COR-L47 (cell line): ENCODE measurements around the gene MYL2.

Experiments
- DNase-seq: peaks from one replicate; lab custom pipeline; 2025; lab: John Stamatoyannopoulos, UW

The MYL2 gene

DNA sequence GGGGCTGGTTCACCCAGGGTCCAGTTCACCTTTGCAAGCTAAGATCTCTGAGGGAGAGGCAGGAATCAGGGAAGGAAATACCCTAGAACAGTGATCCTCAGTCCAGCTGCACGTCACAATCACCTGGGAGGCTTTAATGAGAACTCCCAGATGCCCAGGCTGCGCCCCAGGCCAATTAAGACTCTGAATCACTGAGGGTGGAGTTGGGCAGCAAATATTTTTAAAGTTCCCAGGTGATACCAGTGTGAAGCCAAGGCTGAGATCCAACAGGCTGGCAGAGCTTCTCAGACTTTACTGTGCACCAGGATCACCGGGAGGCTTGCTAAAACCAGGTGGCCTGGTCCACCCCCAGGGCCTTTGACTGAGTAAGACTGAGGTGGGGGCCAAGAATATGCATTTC is 23.8 kb downstream of the MYL2 start:
- DNase-seq: no peak

DNA sequence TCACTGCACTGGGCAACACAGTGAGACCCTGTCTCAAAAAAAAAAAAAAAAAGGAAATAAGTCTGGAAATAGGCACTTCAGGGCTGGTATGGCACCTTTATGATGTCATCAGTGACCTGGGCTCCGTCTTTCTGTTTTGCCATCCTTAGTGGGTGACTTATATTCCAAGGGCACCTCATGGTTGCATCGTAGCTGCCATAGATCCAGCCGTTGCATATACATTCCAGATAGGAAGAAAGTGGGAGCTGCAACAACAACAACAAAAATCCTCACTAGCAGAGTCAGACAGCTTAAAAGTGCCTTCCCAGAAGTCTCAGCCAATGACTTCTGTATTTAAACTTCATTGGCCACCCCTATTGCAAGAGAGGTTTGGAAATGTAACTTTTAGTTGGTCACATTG is 26.4 kb downstream of the MYL2 start:
- DNase-seq: no peak

GRCh38 chr12:110889361-110889760 is 31.0 kb downstream of the MYL2 start:
- no peak for DNase-seq

DNA sequence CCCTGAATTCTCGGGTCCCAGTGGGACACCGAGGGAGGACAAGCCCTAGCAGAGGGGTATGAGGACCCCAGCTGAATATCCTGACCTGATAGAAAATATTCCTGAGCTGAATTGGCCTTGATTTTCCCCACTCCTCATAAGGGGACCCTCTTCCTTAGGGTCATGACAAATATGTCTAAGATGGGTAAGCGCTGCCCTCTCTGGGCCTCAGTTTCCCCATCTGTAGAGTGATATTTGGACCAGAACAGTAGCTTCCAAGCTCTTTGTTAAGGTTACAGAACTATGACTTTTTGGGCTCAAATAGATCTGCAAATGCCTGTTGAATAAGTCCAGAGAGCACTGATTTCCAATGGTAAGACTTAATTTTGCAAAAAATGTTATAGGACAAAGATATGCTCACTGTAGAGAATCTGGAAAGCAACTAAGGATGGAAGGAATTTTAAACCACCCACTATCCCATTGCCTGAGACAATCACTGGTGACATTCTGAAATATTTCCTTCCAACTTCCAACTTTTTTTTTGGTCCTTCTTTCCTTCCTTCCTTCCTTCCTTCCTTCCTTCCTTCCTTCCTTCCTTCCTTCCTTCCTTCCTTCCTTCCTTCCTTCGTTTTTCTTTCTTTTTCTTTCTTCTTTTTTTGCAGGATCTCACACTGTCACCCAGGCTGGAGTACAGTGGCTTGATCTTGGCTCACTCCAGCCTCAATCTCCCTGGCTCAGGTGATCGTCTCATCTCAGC is 32.0 kb downstream of the MYL2 start:
- DNase-seq: no peak

DNA sequence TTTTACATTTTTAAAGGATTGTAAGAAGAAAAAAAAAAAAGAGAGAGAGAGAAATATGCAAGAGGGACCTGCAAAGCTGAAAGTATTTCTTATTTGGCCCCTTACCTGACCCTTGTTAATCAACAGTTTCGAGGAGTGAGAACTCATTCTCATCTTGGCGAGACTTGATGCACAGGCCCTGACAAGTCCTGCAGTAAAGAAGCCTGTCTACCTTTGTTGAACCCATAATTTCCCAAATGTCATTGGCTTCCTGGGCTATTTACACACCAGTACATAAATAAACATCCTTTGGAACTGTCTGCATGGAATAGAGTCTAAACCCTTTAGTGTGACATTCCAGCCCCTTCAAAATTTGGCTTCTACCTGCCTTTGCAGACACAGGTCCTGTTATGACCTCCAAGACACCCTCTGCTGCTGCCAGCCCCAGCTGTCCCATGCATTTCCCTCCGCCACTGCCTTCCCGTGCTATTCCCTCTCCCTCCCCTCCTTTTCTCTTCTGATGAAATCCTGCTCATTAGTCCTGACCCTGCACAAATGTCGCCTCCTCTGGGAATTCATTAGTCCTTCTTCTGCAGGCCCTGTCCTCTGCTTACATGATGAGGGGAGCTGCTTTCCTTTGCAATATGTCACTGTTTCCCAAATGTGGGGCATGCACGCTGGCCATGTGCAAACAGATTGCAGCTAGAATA is 35.1 kb downstream of the MYL2 start:
- no peak for DNase-seq

GRCh38 chr12:110883251-110883650 is 37.1 kb downstream of the MYL2 start:
- no peak for DNase-seq

- no peak for DNase-seq
Measured at GRCh38 chr12:110880651-110881050, 39.7 kb downstream of the MYL2 start.

DNA sequence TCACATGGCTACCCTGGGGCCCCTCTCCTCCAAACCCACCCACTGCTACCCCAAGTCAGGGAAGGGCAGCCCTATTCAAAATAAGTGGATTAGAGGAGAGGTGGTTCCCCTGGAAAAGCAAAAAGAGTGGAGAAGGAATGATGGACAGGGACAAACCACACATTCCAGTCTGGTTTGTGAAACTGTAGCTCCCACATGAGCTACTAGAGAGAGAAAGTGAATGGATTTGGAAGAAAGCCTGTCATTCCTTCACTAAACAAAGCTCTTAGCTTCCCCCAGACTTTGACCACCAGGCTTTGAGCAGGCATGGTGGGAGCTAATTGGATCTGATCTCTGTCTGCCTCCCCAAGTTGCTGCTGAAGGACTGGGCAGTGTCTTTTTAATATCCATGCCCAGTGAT is 45.6 kb downstream of the MYL2 start:
- DNase-seq: no peak

DNA sequence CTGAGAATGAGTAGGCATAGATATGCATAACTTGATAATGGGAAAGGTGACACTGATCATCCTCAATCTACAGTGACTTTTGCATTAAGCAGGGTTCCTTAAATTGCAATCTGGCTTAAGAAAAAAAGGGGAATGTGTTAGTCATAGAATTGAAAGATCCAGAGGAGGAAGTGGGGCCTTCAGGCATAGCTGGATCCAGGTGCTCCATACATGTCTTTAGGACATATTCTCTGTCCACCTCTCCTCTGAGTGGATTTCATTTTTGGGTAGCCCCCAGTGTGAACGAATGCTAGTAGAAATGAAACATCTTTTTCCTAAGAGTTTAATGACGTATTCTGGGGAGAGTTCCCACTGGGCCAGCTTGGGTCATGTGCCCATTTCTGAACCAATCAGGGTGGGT is 46.0 kb downstream of the MYL2 start:
- no peak for DNase-seq

GRCh38 chr12:110872100-110872499 is 48.3 kb downstream of the MYL2 start:
- no peak for DNase-seq

- DNase-seq: no peak
Measured at GRCh38 chr12:110869803-110870202, 50.6 kb downstream of the MYL2 start.

DNA sequence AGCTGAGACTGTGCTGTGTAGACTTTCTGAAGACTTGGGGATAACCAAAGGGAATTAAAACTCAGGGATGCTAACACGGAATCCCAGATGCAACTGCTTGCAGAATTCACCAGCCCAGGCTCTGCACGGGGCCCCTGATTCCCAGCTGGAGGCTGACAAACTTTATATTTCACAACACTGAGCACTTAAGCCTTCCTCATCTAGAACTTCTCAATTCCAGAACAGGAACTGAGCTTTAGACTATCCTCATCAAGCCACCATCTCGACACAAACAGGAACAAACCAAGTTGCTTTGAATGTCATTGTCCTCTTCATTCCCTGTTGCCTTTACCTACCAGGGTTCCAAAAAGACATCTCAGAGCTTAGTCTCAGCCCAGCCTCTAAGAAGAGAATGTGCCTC is 51.4 kb downstream of the MYL2 start:
- DNase-seq: no peak

GRCh38 chr12:110865521-110865920 is 54.9 kb downstream of the MYL2 start:
- DNase-seq: no peak

DNA sequence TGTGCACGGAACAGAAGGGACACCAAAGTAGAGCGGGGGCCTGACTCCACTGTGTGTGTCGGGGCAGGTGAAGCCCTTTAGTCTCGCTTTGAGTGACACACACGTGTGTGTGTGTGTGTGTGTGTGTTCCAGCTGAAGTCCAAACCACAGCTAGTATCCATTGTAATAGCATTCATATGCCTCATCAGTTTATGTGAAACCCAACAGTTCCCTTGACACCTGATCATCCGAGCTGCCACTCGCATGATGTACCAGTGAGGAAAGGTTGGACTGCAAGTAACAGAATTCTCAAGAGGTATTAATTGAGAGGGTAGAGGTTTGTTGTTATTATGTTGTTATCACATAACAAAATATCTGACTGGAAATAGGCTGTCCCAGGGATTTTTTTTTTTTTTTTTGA is 57.2 kb downstream of the MYL2 start:
- no peak for DNase-seq

DNA sequence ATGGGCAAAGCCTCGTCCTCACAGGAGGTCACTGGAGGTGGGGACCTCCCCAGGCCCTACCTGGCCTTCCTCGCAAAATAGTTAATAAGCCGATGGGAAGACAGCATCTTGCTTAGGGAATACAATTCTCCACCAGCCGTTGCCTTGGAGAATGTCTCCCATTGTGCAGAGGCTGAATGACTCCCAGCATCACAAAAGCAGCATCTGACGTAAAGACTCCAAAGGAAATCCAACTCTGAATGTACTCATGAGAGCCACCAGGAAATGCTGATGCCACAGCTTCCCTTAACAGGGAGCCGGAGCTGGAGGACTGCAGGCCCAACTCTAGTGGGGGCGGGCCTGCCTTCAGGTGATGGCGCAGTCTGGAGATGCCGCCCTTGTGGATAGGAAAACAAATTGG is 58.0 kb downstream of the MYL2 start:
- DNase-seq: no peak

GRCh38 chr12:110861729-110862128 is 58.6 kb downstream of the MYL2 start:
- no peak for DNase-seq
